Transverse colon (tissue), 4 donors: Measurements from ENCODE around the gene NRXN2.

Source experiments
- CTCF ChIP-seq, 5 experiments: fragments of 200-600 bp in 3 of 5; fragments of 450-650 bp in 2 of 5; sonication (generic) in 3 of 5; IDR thresholded peaks; 1 replicate in 2 of 5; 2 replicates in 3 of 5; pipeline ENCODE4 v1.5.1; 2016 to 2017; ENCODE audit warnings: antibody characterized with exemption in 5 of 5, inconsistent platforms in 3 of 5, mild to moderate bottlenecking in 2 of 5, moderate library complexity in 1 of 5
- EP300 ChIP-seq: sonication (generic); formaldehyde crosslinking; IDR thresholded peaks from one replicate; pipeline ENCODE4 v1.6.1; 2017; ENCODE audit warnings: antibody characterized with exemption, low read depth
- POLR2A ChIP-seq: fragments of 450-650 bp; IDR thresholded peaks from one replicate; pipeline ENCODE4 v1.6.1; 2016; ENCODE audit warnings: antibody characterized with exemption, mild to moderate bottlenecking, moderate library complexity
- POLR2AphosphoS5 ChIP-seq, 3 donors: sonication (generic); formaldehyde crosslinking; IDR thresholded peaks; one replicate each; pipeline ENCODE4 v1.6.1; 2016; ENCODE audit warnings: antibody characterized with exemption in 3 of 3

- TF ChIP-seq CTCF (IDR thresholded peaks at IDR 0.05) (no peak), POLR2A (no peak), POLR2AphosphoS5 (IDR thresholded peaks at IDR 0.05) (no peak), EP300 (no peak)
Measured at GRCh38 chr11:64661146-64661545, 61.9 kb downstream of the NRXN2 start.
